Kidney (tissue), 14 donors: ENCODE measurements around the gene PHACTR1. TPM values are rescaled to one million over a fixed set of nuclear protein-coding genes. Genes with fewer than 3 reads are reported as not detected.

Experiments used
- DNase-seq, 5 donors: peaks; one replicate each; pipeline ENCODE4 v3.0.0-alpha.2; 2013 to 2020
- FAIRE-seq: peaks from 2 replicates; lab custom pipeline; 2012; peaks lifted over from hg19 to GRCh38; lab: Jason Lieb, UNC
- H3K27ac ChIP-seq, 2 donors: one replicate each; pipeline ENCODE4 v1.7.0; 2013; ENCODE audit warnings: low read depth in 2 of 2, low read length in 2 of 2, inconsistent platforms in 1 of 2
- H3K27me3 ChIP-seq: one replicate; pipeline ENCODE4 v1.7.1; 2013; ENCODE audit warnings: low read length, inconsistent platforms; ENCODE audit not compliant: control insufficient read depth, insufficient read depth
- H3K36me3 ChIP-seq, 3 donors: one replicate each; pipeline versions ENCODE4 v1.7.0 to v1.7.1; 2013; ENCODE audit warnings: low read length in 3 of 3, control low read depth in 1 of 3, inconsistent platforms in 1 of 3; ENCODE audit not compliant: insufficient read depth in 3 of 3, control insufficient read depth in 2 of 3
- H3K4me1 ChIP-seq, 3 donors: one replicate each; pipeline versions ENCODE4 v1.7.0 to v1.7.1; 2013; ENCODE audit warnings: low read length in 3 of 3, inconsistent platforms in 1 of 3, low read depth in 1 of 3; ENCODE audit not compliant: control insufficient read depth in 2 of 3, insufficient read depth in 2 of 3
- H3K4me3 ChIP-seq, 3 donors: one replicate each; pipeline versions ENCODE4 v1.7.0 to v1.8.1; 2013; ENCODE audit warnings: low read length in 3 of 3, control low read depth in 1 of 3, inconsistent platforms in 1 of 3
- H3K9ac ChIP-seq, 3 donors: one replicate each; pipeline versions ENCODE4 v1.7.0 to v1.7.1; 2013; ENCODE audit warnings: low read length in 3 of 3, control low read depth in 1 of 3, inconsistent platforms in 1 of 3
- H3K9me3 ChIP-seq, 3 donors: one replicate each; pipeline versions ENCODE4 v1.7.0 to v1.7.1; 2013; ENCODE audit warnings: low read length in 3 of 3, control low read depth in 1 of 3, inconsistent platforms in 1 of 3; ENCODE audit not compliant: control insufficient read depth in 2 of 3, insufficient read depth in 1 of 3
- CTCF ChIP-seq: IDR thresholded peaks from 3 replicates; pipeline ENCODE4 v1.5.1; 2012; ENCODE audit warnings: mild to moderate bottlenecking, moderate library complexity, borderline replicate concordance; ENCODE audit not compliant: insufficient read depth; ENCODE audit errors: extremely low read depth
- intact Hi-C: fragments of 100-400 bp; cut with DNase I; formaldehyde crosslinking; loops from one replicate; pipeline ENCODE4 v1.11.1; 2022
- polyA plus RNA-seq: library from polyadenylated mRNA; stranded (reverse); fragments of 350-450 nt; fragmentation: Illumina TruSeq; extraction: RNeasy Lipid Tissue Mini Kit (QIAGEN cat#74804); gene quantifications from one replicate; pipeline ENCODE4 v1.2.3, GENCODE V29; 2014; ENCODE audit warnings: low read depth, low replicate concordance; ENCODE audit not compliant: insufficient read depth
- total RNA-seq: library from RNA; stranded (reverse); fragmentation: NEBNext Ultra II Directional; extraction: Animal tissue kit (Norgen Biotek cat#: 25700); gene quantifications from one replicate; pipeline ENCODE4 v1.2.1, GENCODE V29; 2021
- donor health status: control.
- donor health status: control.
- donor health status: control.
- donor health status: control.
- donor health status: control.
- donor health status: DM: yes; HTN: yes; CAD: no.
- donor health status: Normal renal cell carcinoma (clear cell type).

PHACTR1 gene
- total and polyA plus RNA-seq, 2 donors from 2014 or later: 3.3 to 33.6 TPM

- DNase-seq: no peak
- Histone ChIP-seq H3K27ac (no peak overlapping the region), H3K9ac (no peak overlapping the region), H3K27me3 (no peaks in the 10 kb centered on the region), H3K4me3 (no peak overlapping the region), H3K4me1 (no peaks in the 10 kb centered on the region), H3K36me3 (no peaks in the 10 kb centered on the region), H3K9me3 (no peaks in the 10 kb centered on the region)
- intact Hi-C loops: no loop called here
- no peak for TF ChIP-seq CTCF
- no peak for FAIRE-seq
These were observed 331.5 kb downstream of the PHACTR1 start for GRCh38 chr6:13048113-13048512.

GRCh38 chr6:13049666-13050254, 333.2 kb downstream of the PHACTR1 start:
- H3K9me3 ChIP-seq: no peaks in the 10 kb centered on the region
- no peak overlapping the region for H3K9ac ChIP-seq
- no peaks in the 10 kb centered on the region for H3K27me3 ChIP-seq
- intact Hi-C loops: no loop called here
- DNase-seq (no peak), FAIRE-seq (no peak)
- no peaks in the 10 kb centered on the region for H3K36me3 ChIP-seq
- no peak for TF ChIP-seq CTCF
- H3K4me3 ChIP-seq: no peak overlapping the region
- no peaks in the 10 kb centered on the region for H3K4me1 ChIP-seq
- H3K27ac ChIP-seq: no peak overlapping the region

GRCh38 chr6:13053006-13053461, 336.5 kb downstream of the PHACTR1 start:
- Histone ChIP-seq H3K27me3 (no peaks in the 10 kb centered on the region), H3K4me1 (no peaks in the 10 kb centered on the region), H3K4me3 (no peak overlapping the region), H3K27ac (no peak overlapping the region), H3K9me3 (no peaks in the 10 kb centered on the region), H3K36me3 (no peaks in the 10 kb centered on the region), H3K9ac (no peak overlapping the region)
- no peak for TF ChIP-seq CTCF
- FAIRE-seq (no peak), DNase-seq (no peak)
- intact Hi-C loops: no loop called here

GRCh38 chr6:13058051-13058450, 341.5 kb downstream of the PHACTR1 start:
- intact Hi-C loops: no loop called here
- DNase-seq (no peak), FAIRE-seq (no peak)
- no peaks in the 10 kb centered on the region for H3K9me3 ChIP-seq
- H3K4me3 ChIP-seq: no peak overlapping the region
- H3K4me1 ChIP-seq: no peaks in the 10 kb centered on the region
- H3K9ac ChIP-seq: no peak overlapping the region
- no peaks in the 10 kb centered on the region for H3K36me3 ChIP-seq
- no peaks in the 10 kb centered on the region for H3K27me3 ChIP-seq
- no peak for TF ChIP-seq CTCF
- no peak overlapping the region for H3K27ac ChIP-seq
